CD1c-positive myeloid dendritic cell (primary cell): ENCODE measurements around the gene MRPL38.
"Not testable (repeated sequence)": the region's sequence is repeated elsewhere in the genome, so short reads cannot be mapped to it uniquely, and the experiment has no call there.

Source experiments
- DNase-seq: peaks from one replicate; pipeline ENCODE4 v3.0.0-alpha.2; 2016; ENCODE audit errors: extremely low spot score

MRPL38 gene

DNA sequence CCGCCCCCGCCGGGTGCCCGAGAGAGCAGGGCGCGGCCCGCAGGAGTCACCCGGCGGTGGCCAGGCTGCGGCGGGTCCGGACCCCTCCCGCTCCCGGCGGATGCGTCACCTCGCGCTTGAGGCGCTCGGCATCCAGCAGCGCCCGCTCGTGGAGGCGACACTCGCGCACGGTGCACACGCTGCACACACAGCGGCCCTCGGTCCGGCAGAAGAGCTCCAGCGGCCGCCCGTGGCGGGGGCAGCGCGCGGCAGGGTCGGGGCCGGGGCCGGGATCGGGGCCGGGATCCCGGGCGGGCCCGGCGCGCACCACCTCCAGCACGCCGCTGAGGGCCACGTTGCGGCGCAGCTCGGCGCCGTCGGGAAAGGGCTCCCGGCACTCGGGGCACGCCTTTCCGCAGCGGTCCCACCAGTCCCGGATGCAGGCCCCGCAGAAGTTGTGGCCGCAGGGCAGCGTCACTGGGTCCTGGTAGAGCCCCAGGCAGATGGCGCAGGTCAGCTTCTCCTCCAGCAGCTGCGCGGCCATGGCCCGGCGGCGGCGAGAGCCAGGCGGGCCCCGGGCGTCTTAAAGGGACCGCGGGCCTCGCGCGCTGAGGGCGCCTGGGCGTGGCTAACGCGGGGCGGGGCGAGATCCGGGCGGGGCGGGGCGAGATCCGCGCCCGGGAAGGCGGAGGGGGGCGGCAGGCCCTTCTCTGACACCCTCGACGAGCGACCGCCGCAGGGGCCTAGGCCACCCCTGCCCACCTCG, 8.1 kb downstream of the MRPL38 start, which contains the start of gene TRIM65:
TSS of gene TRIM65 (minus strand) at position 537 of the 745 bp plus-strand sequence. CDS start at position 523, 14 bp downstream.
- DNase-seq = peak; percentile 75

GRCh38 chr17:75895370-75896155, 9.1 kb downstream of the MRPL38 start:
- peak; percentile 42 for DNase-seq

- no peak for DNase-seq
Observed at GRCh38 chr17:75894049-75894733, 10.5 kb downstream of the MRPL38 start.

GRCh38 chr17:75893305-75894048, 11.2 kb downstream of the MRPL38 start:
- no peak for DNase-seq

DNA sequence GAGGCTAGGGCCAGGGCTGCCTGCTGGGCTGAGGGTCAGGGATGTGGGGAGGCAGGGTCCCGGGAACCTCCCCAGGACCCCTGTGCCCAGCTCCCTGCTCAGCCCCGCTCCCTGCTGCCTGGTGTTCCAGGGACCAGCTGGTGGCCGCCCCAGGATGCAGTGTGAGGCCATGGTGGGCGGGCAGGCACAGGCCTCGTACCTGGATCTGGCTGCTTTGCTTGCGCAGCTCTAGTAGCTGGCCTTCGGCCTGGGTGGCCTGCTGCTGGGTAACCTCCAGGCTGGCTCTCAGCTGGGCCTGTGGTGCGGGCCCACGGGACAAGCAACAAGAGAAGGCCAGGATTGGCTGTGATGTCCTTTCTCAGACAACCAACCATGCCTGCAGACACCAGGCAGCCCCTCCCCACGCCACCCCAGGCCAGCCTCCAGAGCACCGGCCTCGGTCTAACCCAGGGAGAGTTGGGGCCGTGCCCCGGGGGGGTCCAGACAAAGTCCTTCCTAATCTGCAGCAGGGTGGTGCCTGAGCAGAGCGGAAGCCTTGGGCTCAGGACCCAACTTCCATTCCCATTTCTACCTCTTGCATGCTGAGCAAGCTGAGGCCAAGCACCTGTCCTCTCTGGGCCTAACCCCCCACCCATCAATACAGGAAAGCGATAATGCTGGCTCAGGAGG, 12.0 kb downstream of the MRPL38 start:
- no peak for DNase-seq

DNA sequence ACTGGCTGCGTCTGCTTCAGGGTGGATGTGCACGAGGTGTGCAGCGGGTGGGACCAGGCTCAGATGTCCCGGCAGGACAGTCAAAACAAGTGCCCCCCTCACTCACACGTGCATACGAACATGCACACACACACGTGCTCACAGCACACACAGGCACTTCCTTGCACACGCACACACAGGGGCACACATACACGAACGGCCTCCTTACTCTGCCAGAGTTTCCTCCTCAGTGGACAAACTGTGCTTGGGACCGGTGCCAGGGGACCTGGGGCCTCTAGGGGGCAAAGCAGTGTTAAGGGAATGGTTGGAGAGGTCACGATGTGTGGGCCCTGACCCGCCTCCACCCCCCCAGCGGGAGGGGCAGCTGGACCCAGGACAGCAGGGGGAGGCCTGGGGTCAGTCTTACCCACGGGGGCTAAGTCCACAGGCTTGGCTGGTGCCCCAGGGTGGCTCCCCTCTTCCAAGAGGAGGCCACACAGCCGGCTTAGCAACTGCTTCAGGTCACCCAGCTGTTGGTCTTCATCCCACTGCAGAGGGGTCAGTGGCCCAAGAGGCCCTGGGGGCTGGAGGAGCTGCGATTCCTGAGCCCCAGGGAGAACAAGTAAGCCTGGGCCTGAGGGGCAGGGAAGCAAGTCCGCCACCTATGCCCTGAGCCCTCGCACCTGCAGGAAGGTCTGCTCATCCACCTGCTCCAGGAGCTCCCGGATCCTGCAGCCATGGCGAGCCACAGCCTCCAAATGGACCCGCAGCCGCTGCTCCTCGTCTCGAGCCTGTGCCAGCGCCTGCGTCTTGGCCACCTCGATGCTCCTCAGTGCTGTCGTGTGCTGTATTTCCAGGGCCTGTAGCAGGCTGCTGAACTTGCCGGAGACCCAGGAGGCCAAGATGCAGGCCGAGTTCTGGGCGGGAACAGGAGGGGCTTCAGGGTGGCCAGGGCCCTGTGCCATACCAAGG, 12.8 kb downstream of the MRPL38 start:
- no peak for DNase-seq

DNA sequence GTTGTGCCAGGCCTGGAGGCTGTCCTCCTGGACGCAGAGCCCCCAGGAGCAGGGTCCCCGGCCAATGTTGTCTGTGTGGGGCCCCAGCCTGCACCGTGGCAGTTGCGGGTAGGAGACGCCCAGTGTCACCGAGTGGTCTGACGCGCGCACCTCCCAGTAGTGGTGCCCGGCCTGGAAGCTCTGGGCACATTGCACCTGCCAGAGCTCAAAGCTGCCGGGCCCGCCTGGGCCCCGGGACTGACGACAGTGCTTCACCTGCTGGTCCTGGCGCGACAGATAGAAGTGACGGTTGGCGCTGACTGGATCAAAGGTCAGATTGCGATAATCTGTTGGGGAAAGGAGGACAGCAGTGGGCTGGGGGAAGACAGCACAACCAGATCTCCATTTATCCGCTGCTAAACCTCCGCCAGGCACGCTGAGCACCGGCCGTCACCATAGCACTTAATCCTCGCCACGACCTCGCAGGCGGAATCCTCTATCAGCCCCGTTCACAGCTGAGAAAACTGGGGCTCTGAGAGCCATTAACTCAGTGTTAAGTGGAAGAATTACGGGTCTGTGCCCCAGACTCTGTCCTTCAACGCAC, 13.6 kb downstream of the MRPL38 start:
- no peak for DNase-seq

DNA sequence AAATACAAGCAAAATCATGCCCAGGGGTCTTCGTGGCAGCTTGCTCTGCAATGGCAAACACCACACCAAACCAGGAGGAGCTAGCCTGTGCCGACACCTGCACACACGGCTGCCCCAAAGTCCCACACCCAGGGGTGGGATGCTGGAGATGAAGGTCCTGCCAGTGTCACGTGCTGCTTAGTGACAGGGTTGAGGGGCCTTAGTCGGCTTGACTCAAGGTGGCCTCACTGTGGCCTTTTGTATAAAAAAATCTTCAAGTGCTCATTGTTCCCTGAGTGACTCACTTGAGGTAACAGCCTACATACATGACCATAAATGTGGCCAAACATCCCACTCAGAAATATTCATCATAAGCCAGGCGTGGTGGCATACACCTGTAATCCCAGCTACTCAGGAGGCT, 15.2 kb downstream of the MRPL38 start:
- no peak for DNase-seq

DNA sequence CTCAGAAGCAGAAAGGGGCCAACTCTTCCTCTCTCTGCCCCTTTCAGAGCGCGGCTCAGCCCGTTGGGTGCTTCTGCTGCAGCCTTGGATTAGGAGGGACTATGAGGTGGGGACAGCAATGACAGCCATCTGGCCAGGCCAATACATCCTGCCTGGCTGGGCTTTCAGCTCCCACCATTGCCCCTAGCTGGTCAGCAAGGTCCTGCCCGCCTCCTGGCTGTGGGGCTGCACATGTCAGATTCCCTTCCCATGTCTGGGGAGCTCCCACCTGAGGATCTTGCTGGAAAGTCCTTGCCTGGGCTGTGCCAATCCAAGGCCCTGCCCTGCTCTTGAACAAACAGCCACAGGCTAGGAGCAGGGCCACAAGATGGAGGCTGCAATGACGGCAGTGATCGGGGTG, 16.2 kb downstream of the MRPL38 start:
- no peak for DNase-seq

DNA sequence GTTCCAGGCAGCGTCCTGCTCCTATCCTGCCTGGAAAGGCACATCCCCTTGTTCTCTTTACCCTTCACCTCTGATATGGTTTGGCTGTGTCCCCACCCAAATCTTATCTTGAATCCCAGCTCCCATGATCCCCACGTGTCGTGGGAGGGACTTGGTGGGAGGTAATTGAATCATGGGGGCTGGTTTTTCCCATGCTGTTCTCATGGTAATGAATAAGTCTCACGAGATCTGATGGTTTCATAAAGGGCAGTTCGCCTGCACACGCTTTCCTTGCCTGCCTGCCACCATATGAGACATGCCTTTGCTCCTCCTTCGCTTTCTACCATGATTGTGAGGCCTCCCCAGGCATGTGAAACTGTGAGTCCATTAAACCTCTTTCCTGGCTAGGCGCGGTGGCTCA, 18.8 kb downstream of the MRPL38 start:
- not testable (repeated sequence) for DNase-seq

- DNase-seq = peak; percentile 32
Observed at GRCh38 chr17:75885431-75885830, 19.3 kb downstream of the MRPL38 start.

GRCh38 chr17:75881678-75882454, 22.8 kb downstream of the MRPL38 start:
- no peak for DNase-seq

DNA sequence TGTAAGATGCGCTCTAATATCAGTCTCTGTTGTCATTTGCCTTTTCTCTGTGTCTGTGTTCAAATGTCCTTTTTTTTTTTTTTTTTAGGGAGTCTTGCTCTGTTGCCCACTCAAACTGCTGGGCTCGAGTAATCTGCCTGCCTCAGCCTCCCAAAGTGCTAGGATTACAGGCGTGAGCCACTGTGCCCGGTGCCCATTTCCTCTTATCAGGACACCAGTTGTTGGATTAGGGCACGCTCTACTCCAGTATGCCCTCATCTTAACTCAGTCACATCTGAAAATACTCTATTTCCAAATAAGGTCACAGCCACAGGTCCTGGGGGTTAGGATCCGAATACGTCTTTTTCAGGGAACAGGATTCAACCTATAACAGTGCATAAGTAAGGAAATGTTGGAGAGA, 24.4 kb downstream of the MRPL38 start:
- DNase-seq = no peak

- DNase-seq = peak; percentile 42
Observed at GRCh38 chr17:75878174-75878998, 26.3 kb downstream of the MRPL38 start, which contains the start of gene TRIM47. TSS of gene TRIM47 (minus strand) at chr17:75878581. CDS start at chr17:75878548, 33 bp downstream.

DNA sequence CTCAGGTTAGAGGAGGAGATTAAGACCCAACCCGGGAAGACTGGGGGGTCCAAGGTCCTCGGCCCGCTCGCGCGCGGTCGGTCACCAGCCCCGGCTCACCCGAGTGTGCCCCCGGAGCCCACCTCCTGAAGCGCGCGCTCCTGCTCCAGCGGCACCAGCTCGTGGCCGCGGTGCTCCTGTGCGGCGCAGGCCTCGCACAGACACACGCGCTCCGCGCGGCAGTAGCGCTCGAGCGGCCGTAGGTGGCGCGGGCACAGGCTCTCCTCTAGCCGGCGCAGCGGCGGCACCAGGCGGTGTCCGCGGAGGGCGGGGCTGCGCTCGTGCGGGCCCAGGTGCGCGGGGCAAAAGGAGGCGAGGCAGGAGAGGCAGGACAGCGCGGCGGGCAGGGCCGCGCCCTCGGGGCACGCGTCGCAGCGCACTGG, 26.9 kb downstream of the MRPL38 start:
- peak; percentile 65 for DNase-seq

DNA sequence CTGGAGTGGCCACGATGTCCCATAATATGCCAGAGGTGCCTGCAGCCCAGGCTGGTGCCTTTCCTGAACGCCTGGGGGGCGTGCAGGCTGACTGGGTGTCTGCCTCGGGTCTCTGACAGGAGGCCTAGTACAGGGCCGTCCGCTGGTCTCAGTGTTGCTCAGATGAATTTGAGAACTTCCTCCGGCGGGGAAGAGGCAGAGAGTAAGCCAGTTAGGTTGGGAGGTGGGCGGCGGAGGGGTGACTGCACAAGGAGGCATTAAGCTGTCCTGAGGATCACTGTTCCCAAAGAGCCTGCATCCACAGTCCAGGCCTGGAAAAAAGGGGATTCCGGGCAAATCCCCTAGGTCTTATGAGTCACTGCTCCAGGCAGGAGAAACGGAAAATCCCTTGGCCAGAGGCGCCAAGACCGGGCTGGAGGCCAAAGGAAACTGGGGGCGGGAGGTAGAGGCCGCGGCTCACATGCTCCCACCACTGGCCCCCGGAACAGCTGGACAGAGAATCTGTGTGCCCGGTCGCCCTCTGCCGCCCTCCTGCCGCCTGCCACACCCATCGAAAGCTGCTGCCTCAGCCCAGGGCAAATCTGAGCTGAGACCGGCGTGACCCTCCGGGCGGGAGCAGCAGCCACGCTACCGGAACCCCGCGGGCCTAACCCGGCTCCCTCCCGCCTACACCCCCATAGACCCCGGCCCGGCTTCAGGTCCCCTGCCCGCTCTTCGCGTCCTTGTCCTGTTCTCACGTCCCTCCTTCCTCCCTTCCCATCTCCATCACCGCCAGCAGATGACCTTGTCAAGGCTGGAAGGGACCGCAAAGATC, 27.5 kb downstream of the MRPL38 start:
- peak; percentile 66 for DNase-seq
